ENCODE results near the gene IDH1. TPM values are rescaled to one million over a fixed set of nuclear protein-coding genes. Genes with fewer than 3 reads are reported as not detected.

IDH1 gene
- total RNA-seq, 2 donors from 2014 or later: 250 to 348 TPM

DNA sequence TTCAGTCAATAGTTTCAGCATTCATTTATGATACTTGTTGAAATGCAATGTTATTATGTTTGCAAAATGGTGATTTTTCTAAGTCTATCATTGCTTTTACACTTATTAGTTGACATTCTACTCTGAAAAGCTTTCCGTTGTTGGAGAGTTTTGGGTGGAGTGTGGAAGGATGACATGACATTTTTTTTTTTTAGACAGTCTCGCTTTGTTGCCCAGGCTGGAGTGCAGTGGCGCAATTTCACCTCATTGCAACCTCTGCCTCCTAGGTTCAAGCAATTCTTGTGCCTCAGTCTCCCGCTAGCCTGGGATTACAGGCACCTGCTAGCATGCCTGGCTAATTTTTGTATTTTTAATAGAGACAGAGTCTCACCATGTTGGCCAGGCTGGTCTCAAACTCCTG, 41.0 kb upstream of the IDH1 start:
- Histone ChIP-seq H3K4me3 (no peak overlapping the region), H3K9ac (ENCODE audit: low read depth in 2 of 2, low read length in 2 of 2) (no peak overlapping the region), H3K36me3 (peaks cover 12% of the 10 kb centered on the region), H3K4me1 (no peaks in the 10 kb centered on the region), H3K27me3 (no peaks in the 10 kb centered on the region), H3K27ac (no peak overlapping the region), H3K9me3 (no peaks in the 10 kb centered on the region)
- intact Hi-C loops (cut with DNase I): no loop called here
- TF ChIP-seq, protein P1, sequence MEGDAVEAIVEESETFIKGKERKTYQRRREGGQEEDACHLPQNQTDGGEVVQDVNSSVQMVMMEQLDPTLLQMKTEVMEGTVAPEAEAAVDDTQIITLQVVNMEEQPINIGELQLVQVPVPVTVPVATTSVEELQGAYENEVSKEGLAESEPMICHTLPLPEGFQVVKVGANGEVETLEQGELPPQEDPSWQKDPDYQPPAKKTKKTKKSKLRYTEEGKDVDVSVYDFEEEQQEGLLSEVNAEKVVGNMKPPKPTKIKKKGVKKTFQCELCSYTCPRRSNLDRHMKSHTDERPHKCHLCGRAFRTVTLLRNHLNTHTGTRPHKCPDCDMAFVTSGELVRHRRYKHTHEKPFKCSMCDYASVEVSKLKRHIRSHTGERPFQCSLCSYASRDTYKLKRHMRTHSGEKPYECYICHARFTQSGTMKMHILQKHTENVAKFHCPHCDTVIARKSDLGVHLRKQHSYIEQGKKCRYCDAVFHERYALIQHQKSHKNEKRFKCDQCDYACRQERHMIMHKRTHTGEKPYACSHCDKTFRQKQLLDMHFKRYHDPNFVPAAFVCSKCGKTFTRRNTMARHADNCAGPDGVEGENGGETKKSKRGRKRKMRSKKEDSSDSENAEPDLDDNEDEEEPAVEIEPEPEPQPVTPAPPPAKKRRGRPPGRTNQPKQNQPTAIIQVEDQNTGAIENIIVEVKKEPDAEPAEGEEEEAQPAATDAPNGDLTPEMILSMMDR (IDR thresholded peaks at IDR 0.05): no peak
- DNase-seq: no peak

DNA sequence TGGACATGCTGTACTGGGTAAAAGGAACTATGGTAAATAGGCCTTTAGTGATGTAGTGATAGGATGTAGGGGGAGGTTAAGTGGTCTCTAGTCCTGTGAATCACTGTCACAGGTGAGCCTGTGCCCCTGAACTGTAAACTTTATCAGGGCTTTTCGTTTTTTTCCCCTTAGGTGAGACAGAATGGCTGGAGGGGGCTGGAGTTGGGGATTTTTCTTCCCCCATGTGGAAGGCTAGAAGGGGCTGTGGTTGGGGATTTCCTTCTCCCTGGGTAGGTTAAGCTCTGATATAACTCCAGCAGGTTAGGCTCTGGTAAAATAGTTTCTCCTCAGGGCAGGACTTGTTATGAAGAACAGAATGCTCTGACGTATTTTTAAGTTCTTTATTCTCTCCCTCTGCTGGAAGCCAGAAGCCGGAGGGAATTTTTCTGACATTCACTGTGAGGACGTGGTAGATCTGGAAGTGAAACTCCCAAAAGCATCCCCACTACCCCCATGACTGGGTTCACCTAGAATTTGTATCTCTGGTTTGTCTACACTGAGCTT, 39.7 kb upstream of the IDH1 start:
- Histone ChIP-seq H3K27ac (no peak overlapping the region), H3K9ac (ENCODE audit: low read depth in 2 of 2, low read length in 2 of 2) (no peak overlapping the region), H3K36me3 (peaks cover 8% of the 10 kb centered on the region), H3K4me3 (no peak overlapping the region), H3K9me3 (no peaks in the 10 kb centered on the region), H3K4me1 (no peaks in the 10 kb centered on the region), H3K27me3 (no peaks in the 10 kb centered on the region)
- DNase-seq: no peak
- TF ChIP-seq, protein P1 (IDR thresholded peaks at IDR 0.05): no peak
- intact Hi-C loops (cut with DNase I): no loop called here

DNA sequence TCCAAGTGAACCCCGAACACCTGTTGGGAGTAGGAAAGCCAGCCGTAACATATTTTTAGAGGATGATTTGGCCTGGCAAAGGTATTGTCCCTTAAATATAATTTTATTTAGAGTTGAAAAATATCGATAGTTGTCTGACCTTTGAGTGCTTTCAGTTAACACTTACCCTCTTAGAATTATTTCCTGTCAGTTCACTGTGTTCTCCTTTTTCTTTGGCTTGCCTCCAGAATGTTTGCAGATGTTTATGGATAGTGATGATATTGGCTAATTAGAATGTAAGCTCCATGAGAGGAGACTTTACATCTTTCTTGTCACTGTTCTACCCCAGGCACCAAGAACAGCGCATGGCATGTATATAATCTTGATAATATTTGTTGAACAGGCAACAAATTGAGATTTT, 31.0 kb upstream of the IDH1 start:
- Histone ChIP-seq H3K27me3 (no peaks in the 10 kb centered on the region), H3K36me3 (no peaks in the 10 kb centered on the region), H3K4me1 (no peaks in the 10 kb centered on the region), H3K4me3 (no peak overlapping the region), H3K9ac (ENCODE audit: low read depth in 2 of 2, low read length in 2 of 2) (no peak overlapping the region), H3K9me3 (no peaks in the 10 kb centered on the region), H3K27ac (no peak overlapping the region)
- intact Hi-C loops (cut with DNase I): no loop called here
- TF ChIP-seq, protein P1 (IDR thresholded peaks at IDR 0.05): no peak
- no peak for DNase-seq

DNA sequence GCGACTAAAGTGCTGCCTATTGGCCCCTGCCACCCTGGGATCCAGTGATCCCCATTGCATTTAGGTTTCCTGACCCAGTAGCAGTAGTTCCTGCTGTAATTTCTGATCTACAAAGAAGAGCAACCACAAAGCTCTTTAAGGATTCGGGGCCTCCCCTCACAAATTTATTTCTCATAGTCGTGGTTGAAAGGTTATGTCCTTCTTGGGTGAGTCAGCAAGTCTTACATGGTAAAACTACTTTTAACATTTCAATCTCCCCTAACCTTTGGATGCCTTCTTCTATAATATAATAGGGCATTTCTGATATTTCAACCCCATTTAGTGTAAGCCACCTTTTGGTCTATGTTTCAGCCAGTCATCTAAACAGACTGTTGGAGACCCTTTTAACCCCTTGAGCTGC, 26.1 kb upstream of the IDH1 start:
- H3K9me3 ChIP-seq: no peaks in the 10 kb centered on the region
- H3K9ac ChIP-seq (ENCODE audit: low read depth in 2 of 2, low read length in 2 of 2): no peak overlapping the region
- no peaks in the 10 kb centered on the region for H3K27me3 ChIP-seq
- TF ChIP-seq, protein P1 (IDR thresholded peaks at IDR 0.05): no peak
- H3K27ac ChIP-seq: no peak overlapping the region
- no peaks in the 10 kb centered on the region for H3K4me1 ChIP-seq
- peaks cover 5% of the 10 kb centered on the region for H3K36me3 ChIP-seq
- intact Hi-C loops (cut with DNase I): no loop called here
- H3K4me3 ChIP-seq: no peak overlapping the region
- no peak for DNase-seq

DNA sequence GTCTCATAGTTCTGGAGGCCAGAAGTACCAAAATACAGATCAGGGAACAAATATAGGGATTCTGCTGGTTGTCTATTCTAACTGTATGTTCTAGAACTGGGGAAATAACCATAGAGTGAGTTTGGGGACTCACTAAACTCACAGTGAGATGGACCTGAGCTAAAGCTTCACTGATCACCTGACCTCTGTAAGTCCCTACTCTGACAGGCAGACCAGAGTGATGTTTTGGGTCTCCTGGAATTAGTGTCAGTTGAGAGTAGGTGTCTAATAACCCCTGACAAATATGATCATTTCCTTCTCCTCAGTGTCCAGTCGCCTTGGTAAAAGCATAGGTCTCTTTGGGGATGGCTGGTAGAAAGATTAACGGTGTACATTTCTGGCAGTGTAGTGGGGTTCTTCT, 25.4 kb upstream of the IDH1 start:
- H3K9me3 ChIP-seq: no peaks in the 10 kb centered on the region
- peaks cover 5% of the 10 kb centered on the region for H3K36me3 ChIP-seq

More for the DNA sequence above, 25.4 kb upstream of the IDH1 start:
- H3K9ac ChIP-seq (ENCODE audit: low read depth in 2 of 2, low read length in 2 of 2): no peak overlapping the region
- DNase-seq: no peak
- TF ChIP-seq, protein P1 (IDR thresholded peaks at IDR 0.05): no peak
- no peak overlapping the region for H3K27ac ChIP-seq
- intact Hi-C loops (cut with DNase I): no loop called here
- no peak overlapping the region for H3K4me3 ChIP-seq
- H3K4me1 ChIP-seq: no peaks in the 10 kb centered on the region
- H3K27me3 ChIP-seq: no peaks in the 10 kb centered on the region

All from colonic mucosa (tissue), 4 donors.